GM18502 (cell line): ENCODE measurements around the gene MYCBPAP.

Experiments
- ATAC-seq: cut with Tn5 transposase; IDR thresholded peaks from one replicate; pipeline ENCODE4 v1.9.1; 2021; ENCODE audit warnings: mild to moderate bottlenecking; ENCODE audit not compliant: unreplicated experiment, poor library complexity

MYCBPAP gene

DNA sequence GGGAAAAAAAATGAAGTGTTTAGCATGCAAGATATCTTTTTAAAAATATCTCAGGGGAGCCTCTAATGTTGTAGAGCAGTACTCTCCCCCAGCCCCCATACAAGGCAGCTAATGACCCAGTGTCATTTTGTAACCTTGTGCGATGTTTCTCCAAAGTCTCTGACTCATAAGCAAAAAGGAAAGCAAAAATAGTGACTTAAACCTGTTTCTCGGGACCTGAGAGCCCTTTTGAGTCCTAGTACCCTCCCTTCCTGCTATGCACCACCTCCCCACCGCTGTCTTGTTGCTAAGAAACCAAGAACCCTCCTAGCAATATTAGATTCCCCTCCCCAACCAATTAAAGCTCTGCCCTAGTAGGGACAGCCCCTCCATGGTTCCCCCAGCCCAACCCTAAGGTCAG is 2.8 kb downstream of the MYCBPAP start:
- peak; percentile 82 for ATAC-seq

- ATAC-seq, result no peak
Observed at GRCh38 chr17:50513495-50513894, 5.3 kb downstream of the MYCBPAP start.

DNA sequence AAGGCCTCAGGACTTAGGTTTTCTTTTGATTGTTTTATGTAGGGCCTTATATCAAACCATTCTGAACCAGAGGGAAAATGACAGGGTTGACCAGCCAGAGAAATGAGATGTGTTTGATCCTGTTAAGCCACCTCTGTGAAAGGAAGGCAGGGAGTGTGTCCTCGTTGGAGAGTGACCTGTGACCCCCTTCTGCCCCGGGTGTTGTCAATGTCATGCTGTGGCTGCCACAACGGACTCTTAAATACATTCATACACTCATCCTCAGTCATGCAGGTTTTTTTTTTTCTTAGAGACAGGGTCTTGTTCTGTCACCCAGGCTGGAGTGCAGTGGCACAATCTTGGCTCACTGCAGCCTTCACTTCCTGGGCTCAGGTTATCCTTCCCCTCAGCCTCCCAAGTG is 6.1 kb downstream of the MYCBPAP start:
- ATAC-seq, result no peak

GRCh38 chr17:50514936-50515702 is 6.9 kb downstream of the MYCBPAP start:
- ATAC-seq, result no peak

DNA sequence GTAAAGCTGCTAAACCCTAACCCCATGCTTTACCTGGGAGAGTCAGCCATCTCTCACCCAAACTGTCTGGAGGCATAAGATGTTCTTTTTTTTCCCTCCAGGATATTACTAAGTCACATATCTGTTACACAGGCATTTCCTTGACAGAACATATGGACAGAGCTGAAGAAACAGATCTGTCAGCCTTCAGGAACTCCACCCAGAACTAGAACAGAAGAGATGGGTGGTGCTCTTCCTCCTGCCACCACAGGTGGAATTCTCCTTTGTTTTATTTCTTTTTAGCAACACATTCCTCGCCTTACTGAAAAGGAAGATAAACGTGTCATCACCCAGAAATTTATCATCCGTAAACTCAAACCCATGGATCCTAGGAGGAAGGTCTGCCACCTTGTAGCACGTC is 8.8 kb downstream of the MYCBPAP start:
- ATAC-seq, result no peak

DNA sequence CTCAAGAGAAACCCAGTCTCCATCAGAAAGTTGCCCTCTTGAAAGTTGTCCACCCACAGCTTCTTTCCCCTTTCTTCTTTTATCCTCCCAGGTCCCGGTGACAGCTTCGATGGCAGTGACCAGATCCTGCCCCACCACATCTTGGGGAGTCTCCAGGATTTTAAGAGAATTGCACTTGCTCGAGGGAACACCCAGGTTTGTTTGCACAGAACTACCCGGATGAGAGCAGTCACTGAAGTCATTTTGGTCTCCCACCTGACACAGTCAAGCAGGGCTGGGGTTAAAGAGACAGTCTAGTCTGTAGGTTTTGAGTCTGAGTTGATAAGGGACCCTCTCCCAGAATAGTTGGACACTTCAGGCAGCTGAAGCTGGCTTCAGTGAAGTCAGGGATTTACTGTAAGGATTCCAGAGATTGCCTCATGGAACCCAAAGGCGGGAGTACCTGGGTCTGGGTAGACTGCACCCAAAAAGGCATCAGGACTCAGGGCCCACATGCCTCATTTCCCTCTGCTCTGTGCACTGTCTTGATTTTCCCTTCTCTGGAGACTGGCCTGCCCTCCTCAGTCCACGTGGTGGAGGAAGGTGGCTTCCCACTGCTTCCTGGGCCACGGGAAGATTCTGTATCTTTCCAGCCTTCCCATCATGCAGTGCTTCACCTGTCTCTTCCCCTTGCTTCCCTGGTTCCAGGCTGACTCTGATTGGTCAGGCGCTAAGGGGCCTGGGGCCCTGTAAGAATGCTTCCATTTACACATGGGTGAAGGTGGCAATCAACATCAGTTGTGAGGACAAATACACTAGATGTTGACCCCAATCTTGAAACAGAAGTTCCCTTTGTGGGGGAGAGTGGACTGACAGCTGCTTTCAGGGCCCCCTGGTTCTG is 9.5 kb downstream of the MYCBPAP start:
- no peak for ATAC-seq

DNA sequence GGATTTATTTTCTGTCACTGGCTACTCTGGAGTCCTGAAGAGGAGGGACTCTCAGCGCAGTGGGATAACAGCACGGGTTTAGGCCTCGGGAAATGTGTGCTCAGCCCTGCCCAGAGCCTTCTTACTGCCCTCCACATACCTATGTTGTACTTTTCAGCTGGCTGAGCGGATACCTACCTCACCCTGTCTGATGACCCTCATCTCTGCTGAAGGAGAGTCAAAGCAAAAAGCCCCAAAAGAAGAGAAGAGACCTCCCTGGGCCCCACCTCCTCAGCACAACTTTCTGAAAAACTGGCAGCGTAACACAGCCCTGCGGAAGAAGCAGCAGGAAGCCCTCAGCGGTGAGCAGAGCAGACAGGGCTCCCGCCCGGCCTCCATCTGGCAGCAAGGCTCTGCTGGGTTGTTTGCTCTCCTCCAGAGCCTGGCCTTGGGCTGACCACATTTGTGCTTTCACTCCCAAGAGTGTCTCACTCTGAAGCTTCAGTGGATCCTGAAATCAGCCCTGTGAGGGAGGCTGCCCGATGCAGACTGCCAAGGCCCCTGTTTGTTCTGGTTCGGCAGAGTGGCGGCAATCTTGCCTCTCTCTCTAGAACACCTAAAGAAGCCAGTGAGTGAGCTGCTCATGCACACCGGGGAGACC is 10.3 kb downstream of the MYCBPAP start:
- no peak for ATAC-seq

DNA sequence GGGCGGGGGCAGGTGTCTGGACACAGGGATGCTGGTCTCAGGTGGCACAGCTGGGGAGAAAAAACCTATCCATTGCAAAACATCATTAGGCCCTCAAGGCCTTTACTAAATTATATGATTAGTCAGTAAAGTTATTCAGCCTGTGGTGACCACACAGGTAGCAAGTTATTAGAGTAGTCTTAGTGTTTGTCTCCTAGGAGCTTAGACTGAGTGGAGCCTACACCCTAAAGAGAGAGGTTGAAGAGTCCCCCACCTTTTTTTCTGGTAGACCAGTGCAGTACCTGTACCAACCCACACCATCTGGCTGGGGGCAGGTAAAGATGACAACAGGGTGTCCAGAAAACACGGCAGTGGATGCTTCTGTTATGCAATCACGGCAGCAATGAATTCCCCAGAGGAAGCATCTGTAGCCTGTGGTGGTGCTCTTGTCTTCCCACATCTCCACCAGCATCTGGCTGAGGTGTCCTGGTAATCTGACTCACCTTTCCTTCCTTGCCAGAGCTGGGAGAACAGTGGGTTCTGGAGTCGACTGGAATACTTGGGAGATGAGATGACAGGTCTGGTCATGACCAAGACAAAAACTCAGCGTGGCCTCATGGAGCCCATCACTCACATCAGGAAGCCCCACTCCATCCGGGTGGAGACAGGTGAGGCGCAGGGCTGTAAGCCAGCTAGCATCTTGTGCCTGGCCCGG is 11.0 kb downstream of the MYCBPAP start:
- ATAC-seq, result no peak

GRCh38 chr17:50520483-50520882 is 12.2 kb downstream of the MYCBPAP start:
- ATAC-seq, result no peak

GRCh38 chr17:50521514-50521913 is 13.3 kb downstream of the MYCBPAP start:
- no peak for ATAC-seq

DNA sequence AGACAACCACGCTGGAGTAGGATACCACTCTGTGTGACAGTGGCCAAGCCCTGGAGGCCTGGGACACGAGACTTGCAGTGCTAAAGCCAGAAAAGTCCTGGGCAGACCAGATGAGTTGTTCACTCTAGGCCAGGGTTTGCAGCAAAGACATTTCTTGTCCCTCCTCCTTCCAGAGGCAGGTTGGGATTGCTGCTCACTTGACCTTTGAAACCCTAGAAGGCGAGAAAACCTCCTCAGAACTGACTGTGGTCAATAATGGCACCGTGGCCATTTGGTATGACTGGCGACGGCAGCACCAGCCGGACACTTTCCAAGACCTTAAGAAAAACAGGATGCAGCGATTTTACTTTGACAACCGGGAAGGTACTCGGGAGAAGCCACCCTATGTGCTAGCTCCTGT is 14.5 kb downstream of the MYCBPAP start:
- ATAC-seq, result no peak

DNA sequence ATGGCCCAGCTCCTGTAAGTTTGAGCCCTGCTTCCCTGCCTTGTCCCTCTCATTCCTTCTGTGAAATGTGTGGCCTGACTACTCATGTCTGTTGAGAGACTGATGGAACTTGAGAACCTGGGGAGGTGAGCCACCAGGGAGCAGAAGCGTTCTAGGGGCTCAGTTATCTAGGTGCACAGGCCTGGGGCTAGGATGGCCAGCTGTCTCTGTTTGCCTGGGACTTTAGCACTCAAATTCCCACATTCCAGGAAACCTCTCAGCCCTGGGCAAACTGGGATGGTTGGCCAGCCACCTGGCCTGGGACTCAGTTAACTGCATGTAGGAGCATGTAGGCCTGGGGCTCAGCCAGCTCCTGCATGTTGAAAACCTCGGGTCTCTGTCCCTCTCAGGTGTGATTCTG is 15.0 kb downstream of the MYCBPAP start:
- ATAC-seq, result no peak

GRCh38 chr17:50524838-50525237 is 16.6 kb downstream of the MYCBPAP start:
- no peak for ATAC-seq

DNA sequence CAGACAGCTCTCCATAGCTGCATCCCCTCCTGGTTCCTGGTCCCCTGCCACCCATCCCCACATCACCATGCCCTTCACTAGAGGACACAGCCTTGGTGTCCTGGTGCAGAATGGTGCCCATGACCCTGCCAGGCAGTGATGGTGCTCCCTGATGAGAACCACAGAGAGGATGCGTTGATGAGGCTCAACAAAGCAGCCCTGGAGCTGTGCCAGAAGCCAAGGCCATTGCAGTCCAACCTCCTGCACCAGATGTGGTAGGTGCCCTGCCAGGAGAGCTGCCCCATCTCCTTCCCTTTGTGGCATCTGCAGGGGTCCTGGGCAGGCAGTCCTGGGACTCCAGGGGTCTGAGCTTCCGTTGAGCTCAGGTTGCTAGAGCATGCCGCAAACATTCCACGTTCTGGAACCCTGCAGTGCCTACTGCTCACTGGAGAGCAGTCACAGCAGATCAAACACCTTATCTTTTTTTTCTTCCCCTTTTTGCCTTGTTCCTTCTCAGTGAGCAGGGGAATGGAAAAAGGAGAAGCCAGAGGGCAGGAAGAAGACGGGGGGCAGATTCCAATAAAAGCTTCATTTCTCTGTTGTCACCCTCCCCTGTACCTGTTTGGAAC is 19.0 kb downstream of the MYCBPAP start:
- ATAC-seq, result no peak

DNA sequence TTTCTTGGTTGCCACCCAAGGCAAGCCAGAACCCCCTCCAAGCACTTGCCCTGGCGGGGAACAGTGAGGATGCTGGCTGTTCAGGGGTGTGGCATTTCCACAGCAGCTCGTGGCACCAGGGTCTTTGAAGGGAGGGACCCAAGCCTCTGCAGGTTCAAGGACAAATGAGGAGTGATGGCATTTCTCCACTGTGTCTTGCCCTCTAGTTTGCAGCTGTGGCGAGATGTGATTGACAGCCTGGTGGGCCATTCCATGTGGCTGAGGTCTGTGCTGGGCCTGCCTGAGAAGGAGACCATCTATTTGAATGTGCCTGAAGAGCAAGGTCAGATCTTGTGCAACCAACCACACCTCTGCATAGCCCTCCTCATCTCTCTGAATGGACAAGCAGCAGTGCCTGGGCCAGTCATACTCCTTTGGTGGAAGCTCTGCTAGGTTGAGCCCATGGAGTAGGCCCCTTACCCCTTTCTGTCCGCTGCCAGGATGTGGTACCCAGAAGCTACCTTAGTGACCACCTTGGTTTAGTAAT is 19.8 kb downstream of the MYCBPAP start:
- no peak for ATAC-seq

- no peak for ATAC-seq
Observed at GRCh38 chr17:50529849-50530248, 21.6 kb downstream of the MYCBPAP start.

DNA sequence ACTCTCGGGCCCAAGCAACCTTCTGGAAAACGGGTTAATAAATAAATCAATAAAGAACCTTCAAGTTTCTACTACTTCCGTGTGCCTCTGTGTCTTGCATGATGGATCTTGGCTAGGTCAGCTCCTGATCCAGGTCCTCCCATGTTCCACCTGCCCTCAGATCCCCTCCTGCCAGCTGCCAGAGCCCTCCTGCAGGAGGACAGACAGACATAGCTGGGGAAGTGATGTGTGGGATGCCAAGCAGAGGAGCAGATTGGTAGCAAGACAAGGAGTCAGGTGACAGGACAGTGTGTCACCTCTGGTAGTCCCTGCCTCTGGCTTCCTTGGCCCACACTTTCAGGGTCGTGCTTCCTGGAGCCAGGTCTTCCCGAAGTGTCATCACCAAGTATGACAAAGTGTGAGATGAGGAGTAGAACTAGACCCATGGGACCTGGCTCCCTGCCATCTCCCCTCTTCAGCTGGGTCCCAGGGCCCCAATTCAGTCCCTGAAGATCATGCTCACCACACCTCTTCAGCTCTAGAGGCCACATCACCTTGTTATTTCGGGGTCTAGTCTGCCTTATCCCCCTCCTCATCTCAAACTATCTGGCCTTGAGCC is 23.3 kb downstream of the MYCBPAP start:
- no peak for ATAC-seq

GRCh38 chr17:50532452-50533024 is 24.3 kb downstream of the MYCBPAP start, which contains the start of gene EPN3:
TSS of gene EPN3 (plus strand) at chr17:50532735. CDS start at chr17:50536557, 3,822 bp downstream.
- ATAC-seq, result no peak

DNA sequence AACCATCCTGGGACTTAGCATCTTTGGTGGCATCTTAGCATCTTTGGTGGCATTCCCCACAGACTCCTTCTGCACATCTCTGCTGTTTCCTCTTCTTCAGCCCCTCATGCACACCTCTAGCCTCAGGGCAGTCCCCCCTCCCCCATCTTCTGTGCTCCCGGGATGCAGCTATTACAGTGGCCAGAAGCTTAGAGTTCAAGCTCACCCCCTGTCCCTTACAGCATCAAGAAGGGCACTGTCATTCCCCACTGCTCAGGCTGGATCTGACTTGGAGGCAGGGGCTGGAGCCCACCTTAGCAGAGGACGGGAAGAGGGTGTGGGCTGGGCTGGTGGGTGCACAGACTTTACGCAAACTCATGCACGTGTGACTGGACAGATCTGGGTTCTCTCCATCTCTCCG is 24.9 kb downstream of the MYCBPAP start:
- ATAC-seq, result no peak
